GM21619 (cell line): ENCODE measurements around the gene TMEM131L.
A peak's percentile ranks its signal among the peaks of the same experiment; 100 is the strongest.

Experiments used
- ATAC-seq: cut with Tn5 transposase; IDR thresholded peaks from one replicate; pipeline ENCODE4 v1.9.1; 2021; ENCODE audit not compliant: unreplicated experiment

TMEM131L gene

GRCh38 chr4:153472122-153473037 lies 6.2 kb downstream of the TMEM131L start:
- peak; percentile 47 for ATAC-seq

- ATAC-seq: no peak
These were observed 8.1 kb downstream of the TMEM131L start for GRCh38 chr4:153474251-153474650.

GRCh38 chr4:153476829-153477574 lies 10.8 kb downstream of the TMEM131L start:
- no peak for ATAC-seq

GRCh38 chr4:153479101-153479500 lies 12.9 kb downstream of the TMEM131L start:
- ATAC-seq: no peak

- ATAC-seq: no peak
These were observed 14.5 kb downstream of the TMEM131L start for GRCh38 chr4:153480704-153481103.

- no peak for ATAC-seq
These were observed 15.3 kb downstream of the TMEM131L start for GRCh38 chr4:153481478-153481877.

- no peak for ATAC-seq
These were observed 17.6 kb downstream of the TMEM131L start for GRCh38 chr4:153483432-153484418.

GRCh38 chr4:153485359-153485758 lies 19.2 kb downstream of the TMEM131L start:
- no peak for ATAC-seq

- ATAC-seq: no peak
These were observed 19.7 kb downstream of the TMEM131L start for GRCh38 chr4:153485860-153486259.

- ATAC-seq: no peak
These were observed 20.4 kb downstream of the TMEM131L start for GRCh38 chr4:153486281-153487151.

- ATAC-seq: peak; percentile 49
These were observed 22.1 kb downstream of the TMEM131L start for GRCh38 chr4:153488006-153488891.

- no peak for ATAC-seq
These were observed 23.8 kb downstream of the TMEM131L start for GRCh38 chr4:153489856-153490558.

GRCh38 chr4:153490985-153491483 lies 24.9 kb downstream of the TMEM131L start:
- no peak for ATAC-seq

- no peak for ATAC-seq
These were observed 28.4 kb downstream of the TMEM131L start for GRCh38 chr4:153494562-153494961.

GRCh38 chr4:153495480-153496193 lies 29.5 kb downstream of the TMEM131L start:
- ATAC-seq: no peak

- peak; percentile 34 for ATAC-seq
These were observed 31.0 kb downstream of the TMEM131L start for GRCh38 chr4:153497091-153497531.
